Endothelial cell of umbilical vein (primary cell): ENCODE results near the gene FRMD5. TPM values are rescaled to one million over a fixed set of nuclear protein-coding genes. Genes with fewer than 3 reads are reported as not detected.

Experiments used
- BruUV-seq: library from RNA; stranded (reverse); fragments of 400-500 nt; replicated peaks from 2 replicates; lab custom pipeline; 2021; lab: Mats Ljungman, UMichigan
- CTCF ChIA-PET: fragments of 300-600, 350-600 bp; sonication (Branson Sonifier 250); formaldehyde crosslinking; loops from one replicate; lab custom pipeline; 2021; ENCODE audit warnings: antibody characterized with exemption, inconsistent platforms; lab: Charles Lee
- POLR2A ChIA-PET: fragments of 300-600, 350-600 bp; sonication (Branson Sonifier 250); formaldehyde crosslinking; loops from one replicate; lab custom pipeline; 2021; ENCODE audit warnings: antibody characterized with exemption, inconsistent platforms; lab: Charles Lee
- DNase-seq: peaks from one replicate; pipeline ENCODE4 v3.0.0-alpha.2; 2011; ENCODE audit warnings: low read depth, low spot score
- FAIRE-seq: peaks from 2 replicates; lab custom pipeline; 2011; peaks lifted over from hg19 to GRCh38; lab: Jason Lieb, UNC
- H2AFZ ChIP-seq: 2 replicates; pipeline ENCODE4 v1.6.0; 2012; ENCODE audit warnings: low read depth, low read length, control low read depth, inconsistent platforms
- H3K27ac ChIP-seq: 2 replicates; pipeline ENCODE4 v1.5.1; 2011; ENCODE audit warnings: low read depth, mild to moderate bottlenecking, control low read depth, low read length, moderate library complexity; ENCODE audit not compliant: insufficient read depth
- H3K27me3 ChIP-seq, 2 experiments: 2 replicates each; pipeline versions ENCODE4 v1.6.0 to v1.6.1; 2011; ENCODE audit warnings: low read length in 2 of 2, mixed read lengths in 1 of 2; ENCODE audit not compliant: control insufficient read depth in 2 of 2, insufficient read depth in 2 of 2
- H3K36me3 ChIP-seq, 2 experiments: 2 replicates in 1 of 2; 3 replicates in 1 of 2; pipeline ENCODE4 v1.5.1; 2011; ENCODE audit warnings: low read length in 2 of 2, mild to moderate bottlenecking in 1 of 2, moderate library complexity in 1 of 2; ENCODE audit not compliant: control insufficient read depth in 2 of 2, insufficient read depth in 2 of 2; ENCODE audit errors: extremely low read depth in 1 of 2
- H3K4me1 ChIP-seq: 3 replicates; pipeline ENCODE4 v1.5.1; 2011; ENCODE audit warnings: mild to moderate bottlenecking, low read length; ENCODE audit not compliant: control insufficient read depth, insufficient read depth; ENCODE audit errors: extremely low read depth
- H3K4me2 ChIP-seq: 2 replicates; pipeline ENCODE4 v1.6.1; 2011; ENCODE audit warnings: low read length, control low read depth, mixed read lengths; ENCODE audit not compliant: insufficient read depth
- H3K4me3 ChIP-seq, 3 experiments: fragments of 200-600 bp in 1 of 3; sonication (generic), shearing (Covaris generic) in 1 of 3; replicated peaks in 1 of 3; 2 replicates each; pipeline ENCODE4 v1.5.1; 2011 to 2016; ENCODE audit warnings: control low read depth in 3 of 3, low read length in 3 of 3, mild to moderate bottlenecking in 2 of 3, inconsistent platforms in 1 of 3, low read depth in 1 of 3, moderate library complexity in 1 of 3; ENCODE audit not compliant: insufficient read depth in 1 of 3
- H3K79me2 ChIP-seq: 2 replicates; pipeline ENCODE4 v1.6.0; 2012; ENCODE audit warnings: low read length, inconsistent platforms; ENCODE audit not compliant: control insufficient read depth, insufficient read depth
- H3K9ac ChIP-seq: replicated peaks from 2 replicates; pipeline ENCODE3; 2011; ENCODE audit warnings: low read length, control low read depth; ENCODE audit not compliant: insufficient read depth; ENCODE audit errors: extremely low read depth
- H3K9me1 ChIP-seq: replicated peaks from 3 replicates; pipeline ENCODE4 v1.6.0; 2011; ENCODE audit warnings: mild to moderate bottlenecking, low read length; ENCODE audit not compliant: control insufficient read depth, insufficient read depth; ENCODE audit errors: extremely low read depth
- H3K9me3 ChIP-seq: replicated peaks from 2 replicates; pipeline ENCODE4 v1.5.1; 2012; ENCODE audit warnings: low read length, inconsistent platforms; ENCODE audit not compliant: control insufficient read depth, insufficient read depth
- H4K20me1 ChIP-seq: replicated peaks from 2 replicates; pipeline ENCODE3; 2011; ENCODE audit warnings: mild to moderate bottlenecking, low read length; ENCODE audit not compliant: control insufficient read depth, insufficient read depth; ENCODE audit errors: extremely low read depth
- EZH2 ChIP-seq: IDR thresholded peaks from 2 replicates; pipeline ENCODE4 v1.6.1; 2012; ENCODE audit warnings: borderline replicate concordance, low read depth, mild to moderate bottlenecking, moderate library complexity, low read length, inconsistent platforms; ENCODE audit not compliant: severe bottlenecking
- FOS ChIP-seq: IDR thresholded peaks from 2 replicates; pipeline ENCODE4 v1.6.1; 2011; ENCODE audit warnings: mild to moderate bottlenecking, low read length, moderate library complexity, borderline replicate concordance; ENCODE audit not compliant: insufficient read depth
- GATA2 ChIP-seq: IDR thresholded peaks from 2 replicates; pipeline ENCODE4 v1.7.0; 2011; ENCODE audit warnings: low read depth, mild to moderate bottlenecking, moderate library complexity, mixed read lengths, low read length; ENCODE audit not compliant: insufficient read length, insufficient read depth
- JUN ChIP-seq: IDR thresholded peaks from 2 replicates; pipeline ENCODE4 v1.6.1; 2011; ENCODE audit warnings: borderline replicate concordance, low read depth; ENCODE audit not compliant: insufficient read length, insufficient read depth
- MYC ChIP-seq: IDR thresholded peaks from one replicate; pipeline ENCODE4 v1.6.1; 2011; ENCODE audit warnings: mild to moderate bottlenecking, low read depth, low read length
- POLR2A ChIP-seq: IDR thresholded peaks from 2 replicates; pipeline ENCODE4 v1.6.1; 2012; ENCODE audit warnings: low read depth, mild to moderate bottlenecking, control low read depth, low read length
- POLR2AphosphoS5 ChIP-seq: IDR thresholded peaks from 2 replicates; pipeline ENCODE4 v1.6.1; 2012; ENCODE audit warnings: low read depth, mild to moderate bottlenecking, control low read depth, low read length, moderate library complexity; ENCODE audit not compliant: insufficient read depth
- dilution Hi-C: fragments of 300-500 bp; cut with MboI; formaldehyde crosslinking; loops from one replicate; pipeline ENCODE4 v1.15.0; 2019; ENCODE audit warnings: low sequenced_read_pairs; ENCODE audit not compliant: extremely low pct_ligation_motif_present
- intact Hi-C: fragments of 100-400 bp; cut with micrococcal nuclease; formaldehyde crosslinking; loops from one replicate; pipeline ENCODE4 v1.10.0; 2022
- polyA plus RNA-seq, 4 experiments: library from polyadenylated mRNA; depleted of rRNA in 3 of 4; stranded (reverse) in 3 of 4; unstranded in 1 of 4; fragments of >200 nt; gene quantifications; 2 replicates each; pipeline versions ENCODE4 v1.2.1 to v1.2.3, GENCODE V29; 2011 to 2012; ENCODE audit warnings: missing spikeins in 1 of 4
- total RNA-seq: library from RNA; stranded (reverse); gene quantifications from 2 replicates; pipeline ENCODE4 v1.2.3, GENCODE V29; 2021
- TF ChIP-seq, protein P1 (sequence below), 2 donors: IDR thresholded peaks; 1 replicate in 1 of 2; 2 replicates in 1 of 2; pipeline ENCODE4 v1.5.1; 2011; ENCODE audit warnings: low read length in 2 of 2, mild to moderate bottlenecking in 2 of 2, moderate library complexity in 2 of 2, control low read depth in 1 of 2, inconsistent platforms in 1 of 2, low read depth in 1 of 2; ENCODE audit not compliant: insufficient read depth in 1 of 2; ENCODE audit errors: extremely low read depth in 1 of 2
- TF ChIP-seq, protein P2 (sequence below): IDR thresholded peaks from 2 replicates; pipeline ENCODE4 v1.6.1; 2011; ENCODE audit not compliant: insufficient read depth, insufficient read length

Gene FRMD5
- total and polyA plus RNA-seq, 2 donors (not counting 3 experiments of a cell fraction or from before 2014, with no cell fraction given) = 16.7 to 20.2 TPM

DNA sequence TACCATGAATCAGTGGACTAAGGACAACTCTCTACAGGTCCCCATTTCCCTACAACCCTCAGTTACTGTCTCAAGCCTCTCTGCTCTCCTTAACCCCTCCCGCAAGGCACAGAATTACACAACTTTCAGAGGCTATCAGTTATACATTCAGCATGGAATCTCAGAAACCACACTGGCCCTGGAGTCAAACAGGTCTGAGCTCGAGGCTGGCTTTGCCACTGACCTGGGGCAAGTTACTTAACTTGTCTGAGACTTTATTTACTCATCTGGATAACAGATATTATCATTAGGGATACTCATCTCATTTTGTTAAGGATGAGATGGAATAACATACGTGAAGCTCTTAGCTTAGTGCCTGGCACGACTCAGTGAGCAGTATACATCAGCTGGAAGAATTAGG lies 273.1 kb downstream of the FRMD5 start:
- no peak for FAIRE-seq
- Histone ChIP-seq H3K9me1 (no peaks in the 10 kb centered on the region), H3K36me3 (peaks cover 0 to 6% of the 10 kb centered on the region in 2 experiments), H3K27ac (no peak overlapping the region), H3K9me3 (no peaks in the 10 kb centered on the region), H2AFZ (no peak overlapping the region), H3K9ac (no peak overlapping the region), H3K27me3 (no peaks in the 10 kb centered on the region), H3K4me3 (no peak overlapping the region), H4K20me1 (no peaks in the 10 kb centered on the region), H3K4me2 (no peak overlapping the region), H3K79me2 (no peaks in the 10 kb centered on the region), H3K4me1 (no peaks in the 10 kb centered on the region)
- dilution Hi-C loops = no loop called here
- ChIA-PET CTCF (interaction anchor here (0.9 to 1.9 kb wide), 3 partner anchors 15 to 580 kb away, joined by 3 to 5 read pairs (median 3); no protein-coding TSS in a partner anchor), POLR2A (no interaction called here)
- BruUV-seq = no TSS peak
- TF ChIP-seq FOS (no peak), POLR2A (no peak), POLR2AphosphoS5 (no peak), GATA2 (no peak), JUN (no peak), MYC (no peak), EZH2 (no peak)
- TF ChIP-seq, protein P1, sequence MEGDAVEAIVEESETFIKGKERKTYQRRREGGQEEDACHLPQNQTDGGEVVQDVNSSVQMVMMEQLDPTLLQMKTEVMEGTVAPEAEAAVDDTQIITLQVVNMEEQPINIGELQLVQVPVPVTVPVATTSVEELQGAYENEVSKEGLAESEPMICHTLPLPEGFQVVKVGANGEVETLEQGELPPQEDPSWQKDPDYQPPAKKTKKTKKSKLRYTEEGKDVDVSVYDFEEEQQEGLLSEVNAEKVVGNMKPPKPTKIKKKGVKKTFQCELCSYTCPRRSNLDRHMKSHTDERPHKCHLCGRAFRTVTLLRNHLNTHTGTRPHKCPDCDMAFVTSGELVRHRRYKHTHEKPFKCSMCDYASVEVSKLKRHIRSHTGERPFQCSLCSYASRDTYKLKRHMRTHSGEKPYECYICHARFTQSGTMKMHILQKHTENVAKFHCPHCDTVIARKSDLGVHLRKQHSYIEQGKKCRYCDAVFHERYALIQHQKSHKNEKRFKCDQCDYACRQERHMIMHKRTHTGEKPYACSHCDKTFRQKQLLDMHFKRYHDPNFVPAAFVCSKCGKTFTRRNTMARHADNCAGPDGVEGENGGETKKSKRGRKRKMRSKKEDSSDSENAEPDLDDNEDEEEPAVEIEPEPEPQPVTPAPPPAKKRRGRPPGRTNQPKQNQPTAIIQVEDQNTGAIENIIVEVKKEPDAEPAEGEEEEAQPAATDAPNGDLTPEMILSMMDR (IDR thresholded peaks at IDR 0.05; ENCODE audit: extremely low read depth in 1 of 2, insufficient read depth in 1 of 2, low read depth in 1 of 2, low read length in 2 of 2) = no peak
- TF ChIP-seq, protein P2, sequence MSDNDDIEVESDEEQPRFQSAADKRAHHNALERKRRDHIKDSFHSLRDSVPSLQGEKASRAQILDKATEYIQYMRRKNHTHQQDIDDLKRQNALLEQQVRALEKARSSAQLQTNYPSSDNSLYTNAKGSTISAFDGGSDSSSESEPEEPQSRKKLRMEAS = no peak
- no peak for DNase-seq
- intact Hi-C loops = no loop called here
